Cardiac fibroblast (primary cell): ENCODE data around the gene COL13A1.

Experiments
- DNase-seq, 2 donors: peaks; one replicate each; pipeline versions ENCODE4 v3.0.0 to v3.0.0-alpha.2; 2010; ENCODE audit warnings: low read depth in 2 of 2
- H3K4me3 ChIP-seq, 2 donors: replicated peaks in 1 of 2; 1 replicate in 1 of 2; 2 replicates in 1 of 2; pipeline ENCODE4 v1.5.1; 2011; ENCODE audit warnings: low read depth in 2 of 2, low read length in 2 of 2, mild to moderate bottlenecking in 2 of 2, moderate library complexity in 1 of 2
- TF ChIP-seq, protein P1 (sequence below): IDR thresholded peaks from one replicate; pipeline ENCODE4 v1.5.1; 2011; ENCODE audit warnings: low read depth, mild to moderate bottlenecking, low read length, inconsistent platforms

Gene COL13A1

DNA sequence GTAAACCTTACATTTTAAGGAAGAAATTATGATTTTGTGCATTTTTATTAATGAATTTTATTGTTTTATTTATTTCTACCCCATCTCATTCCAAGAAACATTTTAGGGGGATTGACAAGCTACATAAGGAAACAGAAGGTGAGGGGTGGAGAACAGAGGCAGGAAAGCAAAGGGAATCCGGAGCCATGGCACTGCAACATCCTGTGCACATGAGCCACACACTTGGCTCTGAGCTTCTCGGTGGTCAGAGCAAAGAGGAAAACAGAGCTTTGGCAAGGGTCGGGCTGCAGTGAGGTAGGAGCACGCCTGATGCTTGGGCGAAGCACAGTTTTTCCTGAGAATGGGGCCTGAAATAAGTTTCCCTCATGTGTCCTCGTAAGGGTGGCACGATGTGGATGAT lies 68.9 kb downstream of the COL13A1 start:
- TF ChIP-seq, protein P1, sequence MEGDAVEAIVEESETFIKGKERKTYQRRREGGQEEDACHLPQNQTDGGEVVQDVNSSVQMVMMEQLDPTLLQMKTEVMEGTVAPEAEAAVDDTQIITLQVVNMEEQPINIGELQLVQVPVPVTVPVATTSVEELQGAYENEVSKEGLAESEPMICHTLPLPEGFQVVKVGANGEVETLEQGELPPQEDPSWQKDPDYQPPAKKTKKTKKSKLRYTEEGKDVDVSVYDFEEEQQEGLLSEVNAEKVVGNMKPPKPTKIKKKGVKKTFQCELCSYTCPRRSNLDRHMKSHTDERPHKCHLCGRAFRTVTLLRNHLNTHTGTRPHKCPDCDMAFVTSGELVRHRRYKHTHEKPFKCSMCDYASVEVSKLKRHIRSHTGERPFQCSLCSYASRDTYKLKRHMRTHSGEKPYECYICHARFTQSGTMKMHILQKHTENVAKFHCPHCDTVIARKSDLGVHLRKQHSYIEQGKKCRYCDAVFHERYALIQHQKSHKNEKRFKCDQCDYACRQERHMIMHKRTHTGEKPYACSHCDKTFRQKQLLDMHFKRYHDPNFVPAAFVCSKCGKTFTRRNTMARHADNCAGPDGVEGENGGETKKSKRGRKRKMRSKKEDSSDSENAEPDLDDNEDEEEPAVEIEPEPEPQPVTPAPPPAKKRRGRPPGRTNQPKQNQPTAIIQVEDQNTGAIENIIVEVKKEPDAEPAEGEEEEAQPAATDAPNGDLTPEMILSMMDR: no peak
- DNase-seq: no peak
- no peak overlapping the region for H3K4me3 ChIP-seq

DNA sequence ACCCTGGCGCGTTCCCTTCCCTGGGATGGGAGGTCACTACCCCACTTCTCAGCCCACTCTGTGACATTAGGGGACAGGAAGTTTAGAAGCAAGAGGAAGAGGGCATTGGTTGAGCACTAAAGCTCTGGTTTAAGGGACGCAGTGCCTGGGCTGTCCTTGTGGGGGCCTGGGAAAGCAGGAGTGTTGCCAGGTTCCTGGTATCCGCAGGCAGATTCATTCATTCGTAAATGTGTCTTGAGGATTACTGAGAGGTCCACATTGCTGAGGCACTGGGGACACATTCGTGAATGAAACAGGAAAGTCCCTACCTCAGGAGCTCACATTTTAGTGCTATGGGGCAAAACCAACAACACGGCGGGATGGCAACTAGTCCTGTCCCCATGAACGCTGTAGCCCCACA lies 69.4 kb downstream of the COL13A1 start:
- DNase-seq: no peak
- TF ChIP-seq, protein P1: no peak
- H3K4me3 ChIP-seq: no peak overlapping the region

DNA sequence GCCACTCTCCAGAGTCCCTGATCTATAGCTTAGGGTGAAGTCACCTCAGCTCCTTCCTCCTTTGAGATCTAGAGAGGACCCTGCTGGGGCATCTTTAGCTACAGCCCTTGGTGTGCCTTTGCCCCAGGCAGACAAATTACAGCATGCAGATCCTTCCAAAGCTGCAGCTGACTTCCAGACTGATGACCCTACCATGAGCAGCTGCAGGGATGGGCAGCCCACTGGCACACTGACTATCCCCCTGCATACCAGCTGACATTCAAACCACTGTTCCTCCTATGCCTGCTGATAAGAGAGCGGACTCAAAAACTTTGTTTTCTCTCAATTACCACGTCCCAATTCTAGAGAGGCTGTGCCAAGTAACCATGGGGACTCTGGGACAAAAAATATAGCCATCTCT lies 70.6 kb downstream of the COL13A1 start:
- TF ChIP-seq, protein P1: no peak

DNA sequence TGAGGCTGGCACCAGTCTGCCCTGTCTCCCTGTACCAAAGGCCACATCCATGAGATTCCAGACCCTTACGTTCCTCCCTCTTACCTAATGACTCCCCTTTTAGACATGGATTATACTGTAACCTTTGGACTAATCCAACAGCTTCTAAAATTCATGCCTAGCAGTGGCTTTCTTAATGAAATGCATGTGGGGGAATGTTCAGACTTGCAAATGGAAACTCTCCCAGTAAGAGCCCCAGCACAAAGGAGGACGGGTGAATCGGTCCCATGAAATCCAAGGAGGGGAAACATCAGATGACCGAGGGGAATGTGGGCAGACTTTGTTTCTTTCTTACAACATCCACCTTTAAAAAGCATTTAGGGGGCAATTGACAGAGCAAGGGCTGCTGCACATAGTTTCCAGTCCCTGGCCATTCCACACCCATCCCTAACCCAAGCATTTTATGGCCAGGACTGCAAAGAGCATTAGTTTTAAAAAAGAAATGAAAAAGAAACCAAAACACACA lies 71.5 kb downstream of the COL13A1 start:
- TF ChIP-seq, protein P1: no peak
- DNase-seq: no peak
- H3K4me3 ChIP-seq: no peak overlapping the region

More for the DNA sequence above, 70.6 kb downstream of the COL13A1 start:
- no peak overlapping the region for H3K4me3 ChIP-seq
- DNase-seq: no peak

DNA sequence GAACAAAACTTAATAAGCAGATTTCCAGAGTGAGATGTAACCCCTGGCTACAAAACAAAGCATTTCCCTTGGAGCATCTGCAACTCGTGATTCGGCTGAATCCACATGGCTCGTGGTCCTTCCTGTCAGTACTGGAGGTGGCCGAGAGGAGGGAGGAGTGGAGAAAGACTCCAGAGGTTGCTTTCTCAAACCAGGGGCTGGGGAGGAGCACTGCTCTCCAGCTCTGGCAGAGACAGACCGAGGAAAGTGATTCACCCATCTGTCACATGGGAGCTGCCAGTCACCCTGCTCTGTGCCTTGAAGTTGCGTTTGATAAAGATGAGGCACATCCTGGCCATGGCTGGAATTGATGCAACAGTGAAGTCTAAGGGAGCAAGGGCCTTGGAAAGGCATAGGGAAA lies 72.7 kb downstream of the COL13A1 start:
- TF ChIP-seq, protein P1: peak; percentile 14
- no peak overlapping the region for H3K4me3 ChIP-seq
- DNase-seq: peak; percentile 73 to 77

DNA sequence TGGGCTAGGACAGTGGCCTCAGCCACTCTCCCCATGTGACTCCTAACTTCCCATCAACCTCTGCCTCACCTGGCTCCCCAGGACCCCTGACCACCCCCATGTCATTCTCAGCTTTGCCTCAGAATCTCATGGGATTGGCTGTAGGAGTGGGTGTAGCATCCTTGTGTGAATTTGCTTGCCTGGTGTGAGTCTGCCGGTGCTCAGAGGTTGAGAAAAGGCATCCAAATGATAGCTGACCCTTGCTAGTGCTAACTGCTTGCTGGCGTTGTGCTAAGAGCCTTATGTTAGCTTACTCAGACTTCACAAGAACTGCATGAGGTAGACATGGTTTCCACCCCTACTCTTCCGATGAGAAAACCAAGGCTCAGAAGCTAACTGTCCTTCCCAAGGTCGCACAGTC lies 74.2 kb downstream of the COL13A1 start:
- H3K4me3 ChIP-seq: no peak overlapping the region
- DNase-seq: no peak
- TF ChIP-seq, protein P1: no peak

DNA sequence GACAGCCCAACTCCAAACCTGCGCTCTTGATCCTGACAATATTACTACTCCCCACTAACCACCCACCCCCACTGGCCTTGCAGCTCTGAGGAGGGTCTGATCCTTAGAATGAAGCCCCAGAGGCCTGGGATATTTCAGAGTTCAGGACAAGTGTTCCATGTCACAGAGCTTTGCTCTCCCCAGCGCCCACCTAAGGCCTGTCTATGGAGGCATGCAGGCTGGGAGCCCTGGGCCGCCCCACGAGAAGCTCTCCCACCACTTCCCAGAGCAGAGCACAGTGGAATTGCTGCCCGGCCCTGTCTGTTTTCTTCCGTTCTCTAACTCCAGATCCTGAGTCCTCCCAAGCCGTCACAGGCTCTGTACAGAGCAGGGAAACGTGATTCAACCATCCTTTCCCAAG lies 74.6 kb downstream of the COL13A1 start:
- TF ChIP-seq, protein P1: no peak
- no peak for DNase-seq
- H3K4me3 ChIP-seq: no peak overlapping the region
